Measurements from ENCODE around the gene SLC39A13.
A peak's percentile ranks its signal among the peaks of the same experiment; 100 is the strongest.

The SLC39A13 gene

GRCh38 chr11:47394322-47395222 lies 13.8 kb upstream of the SLC39A13 start:
- Histone ChIP-seq H3K9ac (ENCODE audit: low read length) (no peak overlapping the region), H3K36me3 (ENCODE audit: insufficient read depth, low read length) (no peaks in the 10 kb centered on the region), H3K4me1 (ENCODE audit: insufficient read depth, low read length) (peaks cover 5% of the 10 kb centered on the region), H3K9me3 (ENCODE audit: low read length) (no peaks in the 10 kb centered on the region), H3K27me3 (ENCODE audit: control insufficient read depth in 1 of 2, insufficient read depth in 2 of 2, low read length in 2 of 2) (no peaks in the 10 kb centered on the region), H3K27ac (ENCODE audit: low read depth, low read length) (peak overlapping the region; percentile 23), H3K4me3 (ENCODE audit: low read depth in 1 of 2, low read length in 2 of 2) (no peak overlapping the region)

GRCh38 chr11:47395223-47396048 lies 13.0 kb upstream of the SLC39A13 start:
- Histone ChIP-seq H3K4me1 (ENCODE audit: insufficient read depth, low read length) (peaks cover 10% of the 10 kb centered on the region), H3K4me3 (ENCODE audit: low read depth in 1 of 2, low read length in 2 of 2) (no peak overlapping the region), H3K36me3 (ENCODE audit: insufficient read depth, low read length) (no peaks in the 10 kb centered on the region), H3K9ac (ENCODE audit: low read length) (no peak overlapping the region), H3K9me3 (ENCODE audit: low read length) (no peaks in the 10 kb centered on the region), H3K27me3 (ENCODE audit: control insufficient read depth in 1 of 2, insufficient read depth in 2 of 2, low read length in 2 of 2) (no peaks in the 10 kb centered on the region), H3K27ac (ENCODE audit: low read depth, low read length) (peak overlapping the region; percentile 12)

GRCh38 chr11:47396049-47396320 lies 12.4 kb upstream of the SLC39A13 start:
- peaks cover 15% of the 10 kb centered on the region for H3K4me1 ChIP-seq (ENCODE audit: insufficient read depth, low read length)
- no peak overlapping the region for H3K27ac ChIP-seq (ENCODE audit: low read depth, low read length)
- H3K4me3 ChIP-seq (ENCODE audit: low read depth in 1 of 2, low read length in 2 of 2): no peak overlapping the region
- no peaks in the 10 kb centered on the region for H3K27me3 ChIP-seq (ENCODE audit: control insufficient read depth in 1 of 2, insufficient read depth in 2 of 2, low read length in 2 of 2)
- H3K9ac ChIP-seq (ENCODE audit: low read length): no peak overlapping the region
- H3K36me3 ChIP-seq (ENCODE audit: insufficient read depth, low read length): no peaks in the 10 kb centered on the region
- H3K9me3 ChIP-seq (ENCODE audit: low read length): no peaks in the 10 kb centered on the region

- Histone ChIP-seq H3K36me3 (ENCODE audit: insufficient read depth, low read length) (no peaks in the 10 kb centered on the region), H3K9me3 (ENCODE audit: low read length) (no peaks in the 10 kb centered on the region), H3K27me3 (ENCODE audit: control insufficient read depth in 1 of 2, insufficient read depth in 2 of 2, low read length in 2 of 2) (no peaks in the 10 kb centered on the region), H3K4me1 (ENCODE audit: insufficient read depth, low read length) (peaks cover 15% of the 10 kb centered on the region), H3K27ac (ENCODE audit: low read depth, low read length) (no peak overlapping the region), H3K9ac (ENCODE audit: low read length) (no peak overlapping the region), H3K4me3 (ENCODE audit: low read depth in 1 of 2, low read length in 2 of 2) (no peak overlapping the region)
These were observed 10.4 kb upstream of the SLC39A13 start for GRCh38 chr11:47398011-47398410.

DNA sequence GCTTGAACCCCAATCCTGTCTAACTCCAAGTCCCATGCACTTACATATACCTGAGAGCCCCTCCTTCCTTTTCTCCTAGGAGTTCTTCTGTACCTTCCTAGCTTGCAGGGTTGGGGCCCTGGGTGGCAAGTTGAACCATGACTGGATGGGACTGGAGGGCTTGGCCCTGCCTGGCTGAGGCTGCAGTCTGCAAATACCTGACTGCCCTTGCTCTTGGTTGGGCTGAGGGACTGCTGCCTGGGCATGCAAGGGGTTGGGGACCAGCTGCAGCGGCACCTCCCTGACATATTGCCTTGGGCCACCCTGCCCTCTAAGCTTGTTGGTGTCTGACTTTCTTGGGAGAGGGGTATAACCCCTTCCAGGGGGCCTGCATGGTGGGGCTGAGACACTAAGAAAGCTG lies 9.8 kb upstream of the SLC39A13 start:
- Histone ChIP-seq H3K9ac (ENCODE audit: low read length) (no peak overlapping the region), H3K4me3 (ENCODE audit: low read depth in 1 of 2, low read length in 2 of 2) (no peak overlapping the region), H3K27me3 (ENCODE audit: control insufficient read depth in 1 of 2, insufficient read depth in 2 of 2, low read length in 2 of 2) (no peaks in the 10 kb centered on the region), H3K27ac (ENCODE audit: low read depth, low read length) (no peak overlapping the region), H3K36me3 (ENCODE audit: insufficient read depth, low read length) (no peaks in the 10 kb centered on the region), H3K4me1 (ENCODE audit: insufficient read depth, low read length) (peaks cover 15% of the 10 kb centered on the region), H3K9me3 (ENCODE audit: low read length) (no peaks in the 10 kb centered on the region)

DNA sequence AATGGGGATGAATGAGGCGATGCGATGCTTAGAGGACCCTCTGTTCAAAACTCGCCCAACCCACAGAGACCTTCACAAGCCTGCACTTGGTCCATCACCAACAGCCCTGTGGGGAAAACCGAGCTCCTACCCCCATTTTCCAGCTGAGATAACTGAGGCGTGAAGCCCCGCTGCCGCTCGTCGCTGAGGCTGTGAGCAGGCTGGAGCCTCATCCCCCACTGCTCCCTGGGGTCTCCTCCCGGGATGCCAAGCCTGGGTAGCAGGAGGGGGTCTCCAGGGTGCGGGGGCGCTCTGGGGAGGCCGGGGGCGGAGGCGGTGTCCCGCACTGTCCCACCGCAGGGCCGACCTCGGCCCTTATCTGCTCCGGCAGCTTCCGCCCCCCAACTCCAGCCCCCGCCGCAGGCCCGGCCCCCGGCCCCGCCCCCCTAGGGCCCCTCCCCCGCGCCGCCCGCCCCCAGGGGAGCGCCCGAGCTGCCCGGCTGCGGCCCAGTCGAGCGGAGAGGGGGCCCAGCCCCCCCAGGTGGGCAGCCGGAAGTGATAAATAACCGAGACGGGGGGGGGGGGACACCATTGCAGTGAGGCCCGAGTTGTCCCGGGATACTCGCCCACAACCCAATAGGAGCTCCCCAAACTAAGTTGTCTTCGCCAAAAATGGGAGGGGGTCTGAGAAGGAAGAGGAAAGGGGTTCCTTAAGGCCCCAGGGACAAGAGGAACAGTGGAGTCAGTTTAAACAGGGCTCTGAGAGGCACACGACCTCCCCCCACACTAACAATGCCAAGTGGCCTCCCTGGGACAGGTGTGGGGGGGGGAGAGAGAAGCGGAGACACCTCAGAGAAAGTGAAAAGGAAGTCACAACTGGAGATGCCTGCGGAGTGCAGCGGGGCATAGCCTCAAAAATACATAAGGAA lies 8.3 kb upstream of the SLC39A13 start:
- H3K27me3 ChIP-seq (ENCODE audit: control insufficient read depth in 1 of 2, insufficient read depth in 2 of 2, low read length in 2 of 2): no peaks in the 10 kb centered on the region
- peak overlapping the region; percentile 44 for H3K9ac ChIP-seq (ENCODE audit: low read length)
- no peaks in the 10 kb centered on the region for H3K9me3 ChIP-seq (ENCODE audit: low read length)
- peak overlapping the region; percentile 68 to 77 for H3K4me3 ChIP-seq (ENCODE audit: low read depth in 1 of 2, low read length in 2 of 2)
- no peaks in the 10 kb centered on the region for H3K36me3 ChIP-seq (ENCODE audit: insufficient read depth, low read length)
- H3K4me1 ChIP-seq (ENCODE audit: insufficient read depth, low read length): peaks cover 15% of the 10 kb centered on the region
- peak overlapping the region; percentile 62 for H3K27ac ChIP-seq (ENCODE audit: low read depth, low read length)

- H3K9me3 ChIP-seq (ENCODE audit: low read length): no peaks in the 10 kb centered on the region
- H3K4me3 ChIP-seq (ENCODE audit: low read depth in 1 of 2, low read length in 2 of 2): peak overlapping the region in 1 of 2 donors; percentile 41
- H3K9ac ChIP-seq (ENCODE audit: low read length): peak overlapping the region; percentile 38
These were observed 7.6 kb upstream of the SLC39A13 start for GRCh38 chr11:47400768-47401279.

DNA sequence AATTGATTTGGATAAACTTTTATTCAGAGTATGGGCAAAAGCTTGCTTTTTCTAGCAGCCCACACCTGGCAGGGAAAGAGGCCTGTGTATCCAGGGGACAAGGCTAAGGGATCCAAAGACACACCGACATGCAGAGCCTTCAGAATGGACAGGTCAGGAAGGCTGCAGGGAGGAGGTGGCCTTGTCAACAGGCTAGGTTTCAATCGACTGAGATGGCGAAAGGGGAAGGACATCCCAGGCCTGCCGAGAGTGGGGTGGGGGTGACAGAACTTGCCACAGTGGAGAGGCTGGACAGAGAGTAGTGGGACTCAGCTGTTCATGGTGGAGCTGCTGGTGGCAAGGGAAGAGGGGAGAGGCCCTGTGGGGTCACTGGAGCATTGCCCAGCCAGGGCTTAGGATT lies 5.3 kb upstream of the SLC39A13 start:
- Histone ChIP-seq H3K9me3 (ENCODE audit: low read length) (no peaks in the 10 kb centered on the region), H3K27ac (ENCODE audit: low read depth, low read length) (no peak overlapping the region), H3K4me1 (ENCODE audit: insufficient read depth, low read length) (peaks cover 22% of the 10 kb centered on the region), H3K9ac (ENCODE audit: low read length) (no peak overlapping the region), H3K27me3 (ENCODE audit: control insufficient read depth in 1 of 2, insufficient read depth in 2 of 2, low read length in 2 of 2) (no peaks in the 10 kb centered on the region), H3K4me3 (ENCODE audit: low read depth in 1 of 2, low read length in 2 of 2) (no peak overlapping the region), H3K36me3 (ENCODE audit: insufficient read depth, low read length) (no peaks in the 10 kb centered on the region)

More at GRCh38 chr11:47400768-47401279, 7.6 kb upstream of the SLC39A13 start:
- H3K27ac ChIP-seq (ENCODE audit: low read depth, low read length): peak overlapping the region; percentile 62
- no peaks in the 10 kb centered on the region for H3K36me3 ChIP-seq (ENCODE audit: insufficient read depth, low read length)
- H3K4me1 ChIP-seq (ENCODE audit: insufficient read depth, low read length): peaks cover 15% of the 10 kb centered on the region
- H3K27me3 ChIP-seq (ENCODE audit: control insufficient read depth in 1 of 2, insufficient read depth in 2 of 2, low read length in 2 of 2): no peaks in the 10 kb centered on the region

DNA sequence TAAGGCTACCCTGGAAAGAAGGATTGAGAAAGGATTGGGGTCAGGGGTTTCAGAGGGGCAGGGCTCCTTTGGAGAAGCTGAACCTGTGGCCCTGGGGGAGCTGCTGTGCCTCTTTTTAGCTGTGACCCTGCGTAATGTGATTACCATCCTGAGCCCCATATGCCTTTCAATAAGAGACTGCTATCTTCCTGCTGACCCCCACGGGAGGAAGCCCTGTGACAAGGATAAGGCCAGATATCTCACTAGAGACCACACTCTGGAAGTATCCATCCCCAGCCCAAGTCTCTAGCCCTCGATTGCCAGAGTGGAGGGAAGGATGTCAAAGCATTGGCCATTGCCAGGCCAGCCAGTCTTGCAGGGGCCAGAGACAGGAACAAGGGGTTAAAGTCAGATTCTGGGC lies 4.8 kb upstream of the SLC39A13 start:
- Histone ChIP-seq H3K27me3 (ENCODE audit: control insufficient read depth in 1 of 2, insufficient read depth in 2 of 2, low read length in 2 of 2) (no peaks in the 10 kb centered on the region), H3K27ac (ENCODE audit: low read depth, low read length) (no peak overlapping the region), H3K36me3 (ENCODE audit: insufficient read depth, low read length) (no peaks in the 10 kb centered on the region), H3K4me3 (ENCODE audit: low read depth in 1 of 2, low read length in 2 of 2) (no peak overlapping the region), H3K9me3 (ENCODE audit: low read length) (no peaks in the 10 kb centered on the region), H3K4me1 (ENCODE audit: insufficient read depth, low read length) (peaks cover 22% of the 10 kb centered on the region), H3K9ac (ENCODE audit: low read length) (no peak overlapping the region)

GRCh38 chr11:47406896-47407745 lies 1.3 kb upstream of the SLC39A13 start:
- peak overlapping the region; percentile 90 for H3K27ac ChIP-seq (ENCODE audit: low read depth, low read length)
- peak overlapping the region; percentile 62 to 66 for H3K4me3 ChIP-seq (ENCODE audit: low read depth in 1 of 2, low read length in 2 of 2)
- peak overlapping the region; percentile 93 for H3K9ac ChIP-seq (ENCODE audit: low read length)
- no peaks in the 10 kb centered on the region for H3K27me3 ChIP-seq (ENCODE audit: control insufficient read depth in 1 of 2, insufficient read depth in 2 of 2, low read length in 2 of 2)
- no peaks in the 10 kb centered on the region for H3K36me3 ChIP-seq (ENCODE audit: insufficient read depth, low read length)
- H3K9me3 ChIP-seq (ENCODE audit: low read length): no peaks in the 10 kb centered on the region
- peaks cover 27% of the 10 kb centered on the region for H3K4me1 ChIP-seq (ENCODE audit: insufficient read depth, low read length)

Data from muscle layer of colon (tissue), 2 donors.